HG03045 (cell line): ENCODE results near the gene MARCKSL1.
A peak's percentile ranks its signal among the peaks of the same experiment; 100 is the strongest.
"Not testable (repeated sequence)": the region's sequence is repeated elsewhere in the genome, so short reads cannot be mapped to it uniquely, and the experiment has no call there.

Experiments
- ATAC-seq: cut with Tn5 transposase; IDR thresholded peaks from one replicate; pipeline ENCODE4 v1.9.1; 2021; ENCODE audit warnings: mild to moderate bottlenecking, moderate library complexity; ENCODE audit not compliant: unreplicated experiment

Gene MARCKSL1, protein sequence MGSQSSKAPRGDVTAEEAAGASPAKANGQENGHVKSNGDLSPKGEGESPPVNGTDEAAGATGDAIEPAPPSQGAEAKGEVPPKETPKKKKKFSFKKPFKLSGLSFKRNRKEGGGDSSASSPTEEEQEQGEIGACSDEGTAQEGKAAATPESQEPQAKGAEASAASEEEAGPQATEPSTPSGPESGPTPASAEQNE

DNA sequence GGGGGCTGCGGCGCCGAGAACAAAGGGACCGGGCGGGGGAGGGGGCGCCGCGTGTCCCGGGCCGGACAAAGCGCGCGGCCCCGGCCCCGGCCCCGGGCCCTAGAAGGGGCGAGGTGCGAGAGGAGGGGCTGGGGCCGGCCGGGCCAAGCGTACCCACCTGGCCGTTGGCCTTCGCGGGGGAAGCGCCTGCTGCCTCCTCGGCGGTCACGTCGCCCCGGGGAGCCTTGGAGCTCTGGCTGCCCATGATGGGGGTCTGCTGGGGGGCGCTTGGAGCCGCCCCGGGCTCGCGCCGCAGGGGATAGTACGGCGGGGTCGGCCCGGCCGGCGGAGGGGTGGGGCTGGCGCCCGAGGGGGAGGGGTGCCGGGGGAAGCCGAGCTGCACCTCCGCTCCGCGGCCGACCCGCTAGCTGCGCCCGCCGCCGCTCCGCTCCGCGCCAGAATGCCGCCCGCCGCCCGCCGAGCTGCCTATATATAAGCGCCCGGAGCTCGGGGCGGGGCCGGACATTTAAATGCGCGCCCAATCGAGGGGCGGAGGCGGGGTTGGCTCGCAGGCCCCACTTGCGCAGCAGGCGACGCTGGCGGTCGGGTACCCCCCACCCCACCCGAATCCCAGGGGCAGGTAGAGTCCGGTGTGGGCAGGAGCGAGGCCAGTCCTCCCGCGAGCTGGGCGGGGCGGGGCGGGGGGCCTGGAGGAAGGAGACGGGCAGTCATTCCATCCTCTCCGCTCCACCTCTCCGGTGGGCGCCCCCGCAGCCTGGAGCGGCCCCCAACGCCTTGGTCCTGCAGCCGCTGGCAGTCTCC lies at the start of gene MARCKSL1:
Gene MARCKSL1 (minus strand): TSS at position 444 of the 801 bp plus-strand sequence. CDS start 200 bp downstream, at position 244.
- ATAC-seq = peak; percentile 46

DNA sequence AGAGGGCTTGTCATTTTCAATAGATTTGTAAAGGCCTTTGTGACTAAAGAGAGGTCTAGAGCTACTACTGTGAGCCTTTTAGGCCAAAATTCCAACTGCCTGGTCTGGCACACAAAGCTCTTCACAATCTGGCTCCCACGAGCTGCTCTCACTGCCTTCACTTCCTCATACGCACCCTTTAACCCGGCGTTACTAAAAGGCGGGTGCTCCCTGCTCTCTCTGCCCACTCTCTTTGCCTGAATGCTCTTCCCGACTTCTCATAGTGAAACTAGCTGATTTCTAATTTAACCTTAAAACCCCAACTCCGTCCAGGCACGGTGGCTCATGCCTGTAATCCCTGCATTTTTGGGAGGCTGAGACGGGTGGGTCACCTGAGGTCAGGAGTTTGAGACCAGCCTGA lies 44.0 kb upstream of the MARCKSL1 start:
- no peak for ATAC-seq

DNA sequence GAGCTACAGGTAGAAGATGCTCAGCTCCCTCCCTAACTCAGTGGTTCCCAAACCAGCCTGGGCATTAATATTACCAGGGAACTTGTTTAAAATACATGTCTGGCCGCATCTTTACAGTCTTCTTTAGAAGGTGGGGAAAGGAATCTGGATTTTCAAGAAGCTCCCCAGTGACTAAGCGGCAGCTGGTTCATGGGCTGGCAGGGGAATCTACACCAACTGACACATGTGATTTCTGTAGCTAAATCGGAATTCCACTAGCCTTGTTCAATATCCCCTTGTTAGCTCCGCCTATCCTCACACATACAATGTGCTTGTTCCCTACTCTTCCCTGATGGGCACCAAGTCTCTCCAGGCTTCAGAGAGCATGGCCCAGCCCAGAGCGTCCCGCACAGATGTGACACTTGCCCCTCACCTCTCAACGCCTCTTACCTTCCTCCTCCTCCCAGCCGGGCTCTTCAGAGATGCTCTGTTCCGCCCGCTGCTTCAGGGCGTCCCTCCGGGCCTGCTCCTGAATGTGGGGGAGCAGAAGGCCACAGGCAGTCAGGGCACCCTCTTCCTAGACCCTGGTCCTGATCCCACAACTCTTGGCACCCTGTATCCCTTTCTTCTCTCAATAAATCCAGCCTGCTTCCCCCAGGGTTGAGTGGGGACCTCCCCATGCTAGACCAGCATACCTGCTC lies 41.6 kb upstream of the MARCKSL1 start:
- no peak for ATAC-seq

DNA sequence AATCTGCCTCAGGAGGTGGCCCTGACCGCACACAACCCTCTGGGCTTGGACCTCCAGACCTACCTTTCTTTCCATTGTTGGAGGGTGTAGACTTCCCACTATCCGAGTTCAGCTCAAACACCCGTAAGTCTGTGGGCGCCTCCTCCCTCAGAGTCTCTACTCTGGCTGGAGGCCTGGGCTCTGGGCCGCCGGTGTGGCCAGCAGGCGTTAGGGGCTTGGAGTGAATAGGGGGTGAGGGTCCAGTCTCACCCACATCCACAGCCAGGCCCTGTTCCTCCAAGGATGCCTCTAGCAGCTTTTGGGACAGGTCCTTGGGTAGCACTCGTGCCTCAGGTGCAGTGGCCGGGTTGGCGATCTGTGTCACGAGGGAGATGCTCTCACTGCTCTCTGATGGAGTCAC lies 40.2 kb upstream of the MARCKSL1 start:
- no peak for ATAC-seq

DNA sequence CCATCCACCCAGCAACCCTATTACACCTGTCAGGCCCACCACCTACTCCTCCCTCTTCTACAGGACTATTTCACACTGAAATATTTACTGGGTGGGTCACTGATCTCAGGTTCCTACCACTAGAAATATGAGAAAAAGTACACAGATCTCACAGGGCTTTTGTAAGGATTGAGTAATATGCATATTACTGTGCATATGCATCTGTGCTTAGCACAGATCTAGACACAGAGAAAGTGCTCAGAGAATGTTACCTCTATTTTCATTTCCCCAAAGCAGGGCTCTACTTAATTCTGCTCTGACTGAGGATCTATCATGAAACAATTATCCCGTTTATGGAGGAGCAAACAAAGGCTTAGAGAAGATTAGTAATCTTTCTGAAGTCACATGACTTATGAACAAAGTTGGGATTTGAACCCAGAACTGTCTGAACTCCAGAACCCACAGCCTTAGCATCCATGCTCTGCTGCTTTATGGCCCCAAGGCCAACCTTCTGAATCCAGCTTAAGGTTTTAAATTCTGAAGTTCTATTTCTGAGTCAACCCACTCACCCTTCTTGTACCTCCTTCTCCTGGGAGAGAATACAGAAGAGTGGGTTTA lies 38.1 kb upstream of the MARCKSL1 start:
- no peak for ATAC-seq

DNA sequence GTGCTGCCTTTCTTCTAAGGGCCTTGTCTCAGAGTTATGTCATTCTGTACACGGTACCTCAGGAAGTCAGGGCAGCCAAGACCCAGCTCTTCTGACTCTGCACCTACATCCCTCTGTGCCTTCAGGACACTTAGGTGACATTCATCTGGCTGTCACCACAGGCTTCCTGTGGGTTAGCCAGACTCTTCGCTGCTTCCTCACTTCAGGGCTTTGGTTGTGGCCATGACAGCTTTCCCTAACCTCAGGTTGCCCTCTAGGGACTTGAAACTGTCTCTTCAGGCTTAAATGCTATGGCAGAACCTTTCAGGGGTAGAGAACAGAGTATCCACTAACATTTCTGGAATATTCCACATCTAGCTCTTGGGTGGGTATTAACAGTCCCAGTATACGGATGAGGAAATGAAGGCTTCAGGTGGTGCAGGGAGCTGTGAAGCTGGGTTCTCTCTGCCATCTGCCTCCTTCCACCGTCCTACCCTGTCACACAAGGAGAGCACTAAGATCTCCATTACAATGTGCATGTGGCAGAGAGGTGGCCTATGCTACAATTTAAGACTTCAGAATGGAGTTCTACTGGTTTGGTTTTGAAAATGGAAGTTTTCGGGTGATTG lies 36.2 kb upstream of the MARCKSL1 start:
- ATAC-seq = no peak

DNA sequence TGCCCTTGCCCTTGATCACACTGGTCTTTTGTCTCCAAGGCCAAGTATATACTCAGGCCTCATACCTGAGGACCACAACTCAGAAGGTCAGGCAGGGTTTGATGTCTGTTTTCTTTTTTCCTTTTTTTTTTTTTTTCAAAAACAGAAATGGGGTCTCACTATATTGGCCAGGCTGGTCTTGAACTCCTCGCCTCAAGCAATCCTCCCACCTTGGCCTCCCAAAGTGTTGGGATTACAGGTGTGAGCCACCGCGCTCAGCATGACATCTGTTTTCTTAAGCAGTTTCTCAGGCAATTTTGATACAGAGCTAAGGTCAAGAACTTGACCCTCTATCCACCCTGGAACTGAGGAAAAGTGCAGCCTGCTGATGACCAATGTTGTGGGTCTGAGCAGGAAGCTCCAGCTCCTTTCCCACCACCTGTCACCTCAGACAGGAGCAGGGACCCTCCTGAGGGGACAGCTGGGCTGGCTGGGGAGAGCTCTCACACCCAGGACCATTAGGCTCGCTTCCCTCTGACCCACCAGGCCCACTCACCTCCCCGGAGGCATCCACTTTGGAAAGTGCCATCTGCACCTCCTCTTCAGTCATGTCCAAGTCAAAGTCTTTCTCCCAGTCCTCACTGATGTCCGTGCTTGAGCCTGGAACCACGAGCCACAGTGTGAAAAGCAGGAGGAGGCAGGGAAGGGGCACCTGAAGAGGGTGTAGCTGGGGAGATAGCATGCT lies 32.0 kb upstream of the MARCKSL1 start:
- no peak for ATAC-seq

DNA sequence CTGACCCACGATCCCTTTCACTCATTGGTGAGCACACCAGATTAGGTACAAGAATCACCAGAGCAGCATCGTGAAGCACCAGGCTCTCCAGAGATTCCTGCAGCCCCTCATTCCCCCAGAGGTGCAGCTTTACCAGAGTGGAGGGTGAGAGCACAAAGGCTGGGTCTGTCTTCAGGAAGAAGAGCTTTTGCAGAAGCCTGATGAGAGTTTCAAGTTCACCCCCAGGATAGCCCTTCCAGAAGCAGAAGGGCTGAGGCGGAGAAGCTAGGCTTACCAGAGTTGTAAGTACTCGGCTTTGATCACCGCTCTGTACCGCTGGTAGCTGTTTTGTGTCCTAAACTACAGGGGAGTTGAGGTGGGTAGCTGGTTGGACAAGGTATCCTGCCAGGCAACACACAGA lies 29.4 kb upstream of the MARCKSL1 start:
- no peak for ATAC-seq

DNA sequence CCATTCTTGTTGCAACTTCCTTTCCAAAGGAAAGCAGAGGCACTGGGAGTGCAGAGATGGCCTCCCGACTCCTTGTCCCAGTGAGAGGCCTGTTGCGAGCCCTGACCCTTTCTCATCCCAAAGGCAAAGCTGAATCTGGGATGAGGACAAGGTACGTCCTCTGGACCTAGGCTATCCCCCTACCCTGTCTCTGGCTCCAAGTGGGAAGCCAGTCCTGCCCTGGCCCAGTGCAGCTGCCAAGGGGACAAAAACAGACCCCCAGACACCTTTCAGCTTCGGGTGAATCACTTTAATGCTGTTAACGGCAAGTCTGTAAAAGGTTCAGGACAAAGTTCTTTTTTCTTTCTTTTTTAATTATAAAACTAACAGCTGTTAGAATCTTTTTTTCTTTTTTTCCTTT lies 28.8 kb upstream of the MARCKSL1 start:
- no peak for ATAC-seq

DNA sequence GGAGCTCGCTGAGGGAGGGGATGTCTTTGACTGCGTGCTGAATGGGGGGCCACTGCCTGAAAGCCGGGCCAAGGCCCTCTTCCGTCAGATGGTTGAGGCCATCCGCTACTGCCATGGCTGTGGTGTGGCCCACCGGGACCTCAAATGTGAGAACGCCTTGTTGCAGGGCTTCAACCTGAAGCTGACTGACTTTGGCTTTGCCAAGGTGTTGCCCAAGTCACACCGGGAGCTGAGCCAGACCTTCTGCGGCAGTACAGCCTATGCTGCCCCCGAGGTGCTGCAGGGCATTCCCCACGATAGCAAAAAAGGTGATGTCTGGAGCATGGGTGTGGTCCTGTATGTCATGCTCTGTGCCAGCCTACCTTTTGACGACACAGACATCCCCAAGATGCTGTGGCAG lies 27.7 kb upstream of the MARCKSL1 start:
- ATAC-seq = no peak

DNA sequence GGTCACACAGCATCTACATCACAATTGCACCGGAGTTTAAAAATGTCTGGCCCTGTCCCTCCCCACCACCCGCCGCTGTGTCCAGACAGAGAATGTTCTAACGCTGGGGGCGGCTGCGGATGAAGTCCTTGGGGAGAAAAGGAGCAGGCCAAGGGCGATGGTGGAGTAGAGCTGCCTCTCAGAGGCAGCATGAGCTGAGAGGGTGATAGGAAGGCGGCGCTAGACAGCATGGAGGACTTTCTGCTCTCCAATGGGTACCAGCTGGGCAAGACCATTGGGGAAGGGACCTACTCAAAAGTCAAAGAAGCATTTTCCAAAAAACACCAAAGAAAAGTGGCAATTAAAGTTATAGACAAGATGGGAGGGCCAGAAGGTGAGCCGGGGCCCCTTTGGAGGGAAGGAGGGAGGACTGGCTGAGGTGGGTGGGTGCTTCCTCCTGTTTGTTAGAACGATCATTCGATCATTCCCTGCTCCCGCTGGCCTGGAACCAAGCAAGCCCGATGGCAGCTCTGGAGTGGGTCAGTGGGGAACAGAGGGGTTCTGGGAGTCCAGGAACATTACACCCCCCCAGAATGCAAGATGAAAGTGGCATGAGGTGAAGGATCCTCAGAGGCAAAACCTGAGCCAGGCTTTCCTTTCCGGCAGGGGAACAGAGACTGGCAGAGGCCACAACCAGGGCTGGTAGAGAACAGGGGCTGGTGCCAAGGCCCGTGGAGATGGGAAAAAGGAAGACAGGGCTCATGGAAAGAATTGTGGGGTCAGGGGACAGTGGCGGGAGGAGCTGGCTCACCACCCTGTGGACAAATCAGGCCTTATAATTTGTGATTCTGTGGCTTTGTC lies 26.7 kb upstream of the MARCKSL1 start, which contains the start of the genes FAM229A and TSSK3:
Gene FAM229A (minus strand): TSS at position 12 of the 840 bp plus-strand sequence. CDS start 394 bp downstream, outside the sequence.
Gene TSSK3 (plus strand): TSS at position 66 of the 840 bp plus-strand sequence. CDS start 163 bp downstream, at position 229.
- ATAC-seq = no peak

DNA sequence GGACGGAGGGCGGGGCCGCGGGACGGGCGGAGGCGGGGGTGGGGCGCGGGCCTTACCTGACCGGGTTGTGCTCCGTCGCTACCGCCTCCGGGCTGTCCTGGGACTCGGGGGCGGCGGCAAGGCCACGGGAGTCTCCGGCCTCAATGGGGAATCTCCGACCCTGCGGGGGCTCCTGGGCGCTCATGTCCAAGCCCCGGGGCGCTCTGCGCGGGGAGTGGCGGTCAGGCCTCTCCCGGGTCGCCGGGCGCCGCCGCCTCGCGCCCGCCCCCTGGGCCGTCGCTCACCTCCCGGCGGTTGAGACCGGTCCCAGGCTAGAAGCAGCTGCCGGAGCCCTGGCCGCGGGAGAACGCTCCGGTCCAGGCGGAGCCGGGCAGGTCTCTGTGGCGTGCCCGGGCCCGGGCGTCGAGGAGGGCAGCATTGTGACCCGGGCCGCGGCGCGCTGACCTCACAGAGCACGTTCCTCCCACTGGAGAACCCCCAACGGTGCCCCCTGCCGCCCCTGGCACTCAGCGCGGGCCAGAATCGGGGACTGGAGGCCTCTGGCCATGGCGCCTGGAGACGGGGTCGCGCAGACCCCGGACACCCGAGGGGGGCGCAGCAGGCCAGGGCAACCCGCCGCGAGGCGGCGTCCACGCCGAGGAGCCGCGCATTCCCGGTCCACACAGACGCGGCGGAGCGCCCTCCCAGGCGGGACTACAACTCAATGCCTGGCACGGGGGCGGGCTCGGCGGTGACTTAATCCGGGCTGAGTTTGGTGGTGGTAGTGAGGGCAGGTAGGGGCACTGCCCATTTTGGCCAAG lies 25.8 kb upstream of the MARCKSL1 start:
- no peak for ATAC-seq

DNA sequence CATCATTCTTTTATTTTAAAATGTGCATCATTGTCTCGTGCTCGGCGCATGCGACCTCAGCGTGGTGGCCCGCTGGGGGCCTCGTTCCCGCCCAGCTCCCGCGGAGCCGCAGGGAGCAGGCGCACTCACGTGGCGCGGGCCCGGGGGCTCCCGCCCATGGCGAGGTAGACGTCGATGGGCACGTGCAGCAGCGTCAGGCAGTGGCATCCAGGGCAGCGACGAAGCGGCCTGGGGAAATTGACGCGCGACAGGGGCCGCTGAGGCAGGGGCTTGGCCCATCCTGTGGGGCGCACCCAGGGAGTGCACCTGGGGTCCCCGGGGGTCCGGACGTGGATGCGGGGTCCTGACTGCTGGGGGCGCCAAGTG lies 25.3 kb upstream of the MARCKSL1 start:
- ATAC-seq = no peak

DNA sequence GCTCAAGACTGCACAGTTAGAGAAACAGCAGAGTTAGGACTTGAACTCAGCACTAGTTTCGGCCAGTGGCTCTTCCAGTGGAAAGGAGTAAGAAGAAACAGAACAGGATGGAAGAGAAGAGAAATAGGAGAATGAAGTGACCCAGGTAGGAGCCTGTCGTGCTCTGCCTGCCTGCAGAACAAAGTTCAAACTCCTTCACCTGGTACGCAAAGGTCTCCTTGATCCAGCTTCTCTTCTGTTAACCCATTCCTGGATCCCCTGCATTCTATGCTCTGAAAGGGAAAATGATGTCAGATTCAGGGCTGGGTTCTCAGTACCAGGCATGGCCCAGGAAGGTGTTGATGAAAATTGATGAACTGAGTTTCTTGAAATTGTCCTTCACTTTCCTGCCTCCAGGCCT lies 22.4 kb upstream of the MARCKSL1 start:
- ATAC-seq = no peak

DNA sequence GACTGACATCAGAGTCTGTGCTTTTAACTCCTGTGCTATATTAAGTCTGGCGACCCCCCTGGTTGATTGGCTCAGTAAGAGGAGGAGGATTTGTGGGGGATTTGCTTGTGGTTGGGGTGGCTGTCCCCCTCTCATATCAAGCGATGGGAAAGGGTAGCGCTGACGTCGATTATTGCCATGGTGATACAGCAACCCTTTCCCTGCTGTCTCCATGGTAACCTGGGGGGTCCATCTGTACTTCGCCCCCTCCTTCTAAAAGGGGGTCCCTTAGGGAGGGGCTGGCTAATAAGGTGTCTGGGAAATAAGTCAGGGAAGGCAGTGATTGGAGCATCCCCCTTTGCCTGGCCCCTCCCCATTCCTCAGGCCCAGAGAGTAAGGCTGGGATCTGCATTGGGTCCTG lies 21.6 kb upstream of the MARCKSL1 start:
- no peak for ATAC-seq

DNA sequence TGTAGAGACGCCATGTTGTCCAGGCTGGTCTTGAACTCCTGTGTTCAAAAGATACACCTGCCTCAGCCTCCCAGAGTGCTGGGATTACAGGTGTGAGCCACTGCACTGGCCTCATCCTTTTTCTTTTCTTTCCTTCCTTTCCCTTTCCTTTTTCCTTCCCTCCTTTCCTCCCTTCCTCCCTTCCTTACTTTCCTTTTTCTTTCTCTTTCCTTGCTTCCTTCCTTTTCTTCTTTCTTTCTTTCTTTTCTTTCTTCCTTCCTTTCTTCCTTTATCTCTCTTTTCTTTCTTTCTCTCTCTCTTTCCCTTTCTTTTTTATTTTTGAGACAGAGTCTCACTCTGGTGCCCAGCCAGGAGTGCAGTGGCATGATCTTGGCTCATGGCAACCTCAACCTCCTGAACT lies 20.4 kb upstream of the MARCKSL1 start:
- ATAC-seq = no peak

DNA sequence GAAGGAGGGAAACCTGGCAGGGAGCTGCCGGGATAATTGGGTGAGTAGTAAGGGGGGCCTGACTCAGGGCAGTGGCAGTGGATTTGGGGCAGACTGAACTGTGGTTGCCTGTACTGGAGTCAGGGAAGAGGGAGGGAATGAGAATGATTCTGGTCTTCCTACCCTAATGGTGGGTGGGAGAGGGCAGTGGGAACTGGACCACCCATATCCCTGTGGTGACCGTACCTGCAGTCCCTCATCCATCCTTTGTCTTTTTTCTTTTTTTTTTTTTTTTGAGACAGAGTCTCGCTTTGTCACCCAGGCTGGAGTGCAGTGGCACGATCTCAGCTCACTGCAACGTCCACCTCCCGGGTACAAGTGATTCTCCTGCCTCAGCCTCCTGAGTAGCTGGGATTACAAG lies 19.7 kb upstream of the MARCKSL1 start:
- ATAC-seq = not testable (repeated sequence)

DNA sequence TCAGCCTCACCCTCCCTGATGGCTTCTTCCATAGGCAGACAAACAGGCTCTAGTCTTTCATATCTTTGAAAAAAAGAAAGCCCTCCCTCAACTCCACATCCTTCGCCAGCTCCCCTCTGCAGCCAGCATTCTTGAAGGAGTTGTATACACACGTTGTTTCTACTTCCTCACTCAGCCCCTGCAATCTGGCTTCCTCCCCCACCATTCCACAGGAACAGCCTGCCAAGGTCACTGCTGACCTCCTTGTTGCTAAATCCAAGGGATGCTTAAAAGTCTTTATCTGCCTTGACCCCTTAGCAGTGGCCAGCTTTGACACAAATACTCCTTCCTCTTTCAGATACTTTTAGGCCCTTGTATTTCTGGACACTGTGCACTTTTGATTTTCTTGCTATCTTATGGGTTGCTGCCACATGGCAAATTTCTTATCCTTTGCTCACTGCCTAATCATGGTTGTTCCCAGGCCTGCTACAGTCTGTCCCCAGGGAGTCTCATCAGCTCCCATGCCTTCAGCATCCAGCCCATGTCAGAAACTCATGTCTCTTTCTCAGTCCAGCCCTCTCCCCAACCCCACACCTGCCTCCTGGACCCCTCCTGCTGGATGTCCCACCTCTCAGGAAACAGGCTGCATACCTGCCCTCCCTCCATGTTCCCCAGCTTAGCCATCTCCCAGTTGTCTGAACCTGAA lies 18.0 kb upstream of the MARCKSL1 start:
- no peak for ATAC-seq
